NCI-H526 (cell line): ENCODE measurements around the gene CRYGN.

ENCODE experiments used
- DNase-seq, 2 experiments: peaks; one replicate each; lab custom pipeline; 2025; lab: John Stamatoyannopoulos, UW

Gene CRYGN, protein sequence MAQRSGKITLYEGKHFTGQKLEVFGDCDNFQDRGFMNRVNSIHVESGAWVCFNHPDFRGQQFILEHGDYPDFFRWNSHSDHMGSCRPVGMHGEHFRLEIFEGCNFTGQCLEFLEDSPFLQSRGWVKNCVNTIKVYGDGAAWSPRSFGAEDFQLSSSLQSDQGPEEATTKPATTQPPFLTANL

DNA sequence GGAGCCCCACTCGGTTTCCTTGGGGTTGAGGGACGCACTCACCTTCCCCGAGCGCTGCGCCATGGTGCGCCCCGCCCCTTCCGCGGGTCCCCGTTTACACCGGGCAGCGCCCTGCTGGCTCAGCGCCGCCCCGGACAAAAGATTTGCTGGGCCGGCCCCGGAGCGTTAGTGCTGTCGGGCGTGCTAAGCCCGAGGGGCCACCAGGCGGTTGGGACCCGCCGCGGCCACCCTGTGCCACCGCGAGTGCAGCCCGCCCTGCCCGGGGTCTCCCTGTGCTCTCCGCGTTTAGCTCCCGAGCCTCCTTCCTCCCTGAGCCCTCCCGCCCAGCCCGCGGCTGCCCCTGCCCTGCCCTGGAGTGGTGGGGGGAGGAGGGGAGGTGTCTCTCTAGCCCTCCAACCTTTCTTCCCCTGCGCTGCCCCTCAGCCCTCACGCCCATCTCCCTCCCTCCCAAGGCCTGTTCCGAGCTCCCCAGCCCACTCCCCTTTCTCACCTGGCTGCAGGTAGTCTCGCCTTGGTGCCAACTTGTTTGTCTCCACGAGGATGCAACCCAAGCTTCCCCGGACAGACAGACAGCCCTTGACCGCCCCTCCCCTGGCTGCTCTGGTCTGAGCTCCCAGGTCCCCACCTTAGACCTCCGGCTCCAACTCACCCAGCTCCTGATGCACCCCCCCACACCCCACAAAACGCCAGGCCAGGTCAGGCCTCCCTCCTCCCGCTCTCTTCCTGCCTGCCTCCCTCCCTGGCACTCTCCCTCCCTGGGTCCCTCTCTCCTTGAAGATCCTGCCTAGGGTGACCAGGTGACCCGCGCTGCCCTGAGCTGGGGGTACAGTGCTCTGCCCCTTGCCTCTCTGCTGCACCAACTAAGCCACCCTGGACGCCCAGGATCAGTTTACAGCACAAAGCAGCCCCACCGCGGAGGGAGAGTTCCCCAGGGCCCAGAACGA, at the start of gene CRYGN:
Gene CRYGN (minus strand): TSS at position 287 of the 944 bp plus-strand sequence. CDS start 224 bp downstream, at position 63.
- DNase-seq: peak in 1 of 2 experiments; percentile 60

DNA sequence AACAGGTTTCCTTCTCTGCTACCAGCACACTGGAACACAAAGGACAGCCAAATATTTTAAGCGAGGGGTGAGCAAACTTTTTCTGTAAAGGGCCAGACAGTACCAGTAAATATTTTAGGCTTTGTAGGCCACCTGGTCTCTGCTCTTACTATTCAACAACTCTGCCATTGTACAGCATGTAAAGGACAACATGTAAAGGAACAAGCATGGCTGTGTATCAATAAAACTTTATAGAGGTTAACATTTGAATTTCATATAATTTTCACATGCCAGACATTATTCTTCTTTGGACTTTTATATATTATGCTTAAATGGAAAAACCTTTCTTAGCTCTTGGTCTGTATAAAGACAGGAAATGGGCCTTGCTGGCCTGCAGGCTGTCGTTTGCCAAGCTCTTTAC, 49.6 kb upstream of the CRYGN start:
- DNase-seq: no peak

DNA sequence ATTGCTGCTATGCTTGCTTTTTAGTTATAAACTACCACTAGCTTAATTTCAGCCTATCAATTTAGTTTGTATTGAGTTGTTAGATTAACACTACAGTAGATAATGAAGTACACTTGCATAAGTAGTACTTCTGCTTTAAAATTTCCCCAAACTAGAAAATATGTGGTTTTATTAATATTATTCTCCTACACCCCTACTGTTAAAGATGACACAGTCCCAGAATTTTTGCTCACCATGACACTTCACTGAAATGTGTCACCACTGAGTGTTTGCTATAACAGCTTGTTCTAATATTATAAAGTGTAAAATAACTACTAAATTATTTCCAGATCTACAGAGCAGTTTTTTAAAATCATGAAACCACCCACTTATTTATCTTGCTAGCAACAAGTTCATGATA, 48.2 kb upstream of the CRYGN start:
- no peak for DNase-seq

DNA sequence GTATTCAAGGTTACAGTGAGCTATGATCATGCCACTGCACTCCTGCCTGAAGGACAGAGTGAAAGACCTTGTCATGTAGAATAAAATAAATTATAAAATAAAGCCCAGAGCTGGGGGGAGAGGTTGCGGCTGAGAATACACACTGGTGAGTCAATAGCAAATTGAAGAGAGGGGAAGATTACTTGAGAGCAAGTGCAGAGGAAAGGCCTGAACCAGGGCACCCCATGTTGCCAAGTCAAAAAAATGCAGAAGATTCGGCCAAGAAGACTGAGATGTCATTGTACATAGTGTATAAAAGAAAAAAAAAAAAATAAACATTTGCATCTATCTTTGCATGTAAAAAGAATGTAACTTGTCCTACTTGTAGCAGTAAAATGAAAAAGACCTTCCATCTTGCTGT, 47.3 kb upstream of the CRYGN start:
- no peak for DNase-seq

DNA sequence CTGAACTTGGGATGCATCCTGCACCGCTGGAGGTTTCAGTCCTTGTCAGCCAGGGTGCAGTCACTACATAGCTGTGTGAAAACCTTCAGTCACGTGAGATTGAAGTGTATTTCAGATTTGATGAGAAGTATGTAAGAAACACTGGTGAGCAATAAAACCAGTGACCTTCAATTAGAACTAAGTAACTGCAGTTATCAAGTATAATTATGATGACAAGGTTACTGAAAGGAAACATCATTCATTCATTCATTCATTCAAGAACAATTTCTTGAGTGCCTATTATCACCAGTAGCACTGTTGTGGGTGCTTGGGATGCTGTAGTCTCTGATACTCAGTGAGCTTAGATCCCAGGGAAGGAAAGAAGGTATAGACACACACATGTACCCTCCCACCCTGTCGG, 46.1 kb upstream of the CRYGN start:
- no peak for DNase-seq

DNA sequence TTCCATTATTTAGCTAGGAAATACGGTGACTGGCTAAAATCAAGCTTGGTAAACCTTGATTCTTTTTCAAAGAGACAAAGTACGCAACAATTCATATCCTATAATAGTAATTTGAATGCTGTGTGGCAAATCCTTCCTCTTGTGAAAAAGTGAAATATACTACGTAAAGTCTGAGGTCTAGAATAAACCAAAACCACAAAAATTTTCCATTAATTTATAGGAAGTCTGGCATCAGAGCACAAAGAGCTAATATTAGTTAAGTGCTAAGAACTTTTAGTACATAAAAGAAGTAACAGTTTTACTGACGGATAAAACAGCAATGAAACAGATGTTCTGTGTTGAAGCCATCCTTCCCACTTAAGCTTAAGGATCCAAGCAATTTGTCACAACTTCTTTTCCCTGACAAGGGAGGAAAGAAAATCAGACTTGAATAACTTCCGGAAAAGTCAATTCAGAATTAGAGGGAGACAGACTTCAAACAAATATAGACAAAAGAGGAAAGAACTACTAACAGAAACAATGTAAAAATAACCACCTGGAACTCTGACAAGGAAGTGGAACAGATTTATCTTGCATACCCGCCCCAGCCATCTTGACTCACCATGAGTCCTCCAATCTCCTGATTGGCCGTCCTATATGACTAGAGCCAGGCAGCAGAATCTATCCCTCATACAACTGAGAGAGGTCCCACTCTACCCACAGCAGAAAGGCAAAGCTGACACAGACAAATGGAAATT, 45.2 kb upstream of the CRYGN start:
- DNase-seq: no peak

DNA sequence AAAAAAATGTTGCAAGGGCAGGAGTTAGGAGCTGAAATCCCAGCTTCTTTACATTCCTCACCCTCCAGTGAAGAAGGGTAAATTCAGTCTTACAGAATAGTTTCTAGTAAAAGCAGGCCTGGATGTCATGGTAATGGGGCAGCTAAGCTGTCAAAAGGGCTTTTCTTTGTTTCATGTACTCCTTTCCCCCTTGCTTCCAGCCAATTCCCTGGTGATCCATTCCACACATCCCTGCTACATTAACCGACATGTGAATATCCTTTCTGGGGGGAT, 43.7 kb upstream of the CRYGN start:
- no peak for DNase-seq

DNA sequence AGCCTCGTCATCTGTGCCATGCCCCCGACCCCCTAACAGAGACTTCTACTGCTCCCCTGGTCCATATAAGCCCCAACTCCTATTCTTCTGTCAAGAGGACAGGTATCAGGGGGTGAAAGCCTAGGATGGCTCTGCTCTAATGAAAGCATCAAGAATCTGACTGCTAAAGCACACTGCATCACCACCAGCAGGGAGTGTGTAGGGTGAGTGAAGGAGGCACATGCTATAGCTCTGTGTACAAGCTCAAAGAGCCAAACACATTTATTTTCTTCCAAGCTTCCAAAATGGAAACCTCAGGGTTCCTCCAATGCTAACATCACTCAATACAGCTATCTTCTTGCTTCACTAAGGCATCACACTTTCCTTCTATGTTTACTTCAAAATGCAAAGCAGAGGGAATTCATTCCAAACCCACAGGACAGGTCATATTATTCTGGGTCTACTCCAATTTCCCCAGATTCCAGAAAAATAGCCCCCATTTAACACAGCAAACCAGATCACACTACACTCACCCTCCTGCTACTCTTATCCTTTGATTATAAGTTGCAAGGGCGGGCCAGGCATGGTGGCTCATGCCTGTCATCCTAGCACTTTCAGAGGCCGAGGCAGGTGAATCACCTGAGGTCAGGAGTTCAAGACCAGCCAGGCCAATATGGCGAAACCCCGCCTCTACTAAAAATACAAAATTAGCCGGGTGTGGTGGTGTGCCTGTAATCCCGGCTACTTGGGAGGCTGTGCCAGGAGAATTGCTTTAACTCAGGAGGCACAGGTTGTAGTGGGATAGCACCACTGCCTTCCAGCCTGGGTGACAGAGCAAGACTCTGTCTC, 43.2 kb upstream of the CRYGN start:
- no peak for DNase-seq

DNA sequence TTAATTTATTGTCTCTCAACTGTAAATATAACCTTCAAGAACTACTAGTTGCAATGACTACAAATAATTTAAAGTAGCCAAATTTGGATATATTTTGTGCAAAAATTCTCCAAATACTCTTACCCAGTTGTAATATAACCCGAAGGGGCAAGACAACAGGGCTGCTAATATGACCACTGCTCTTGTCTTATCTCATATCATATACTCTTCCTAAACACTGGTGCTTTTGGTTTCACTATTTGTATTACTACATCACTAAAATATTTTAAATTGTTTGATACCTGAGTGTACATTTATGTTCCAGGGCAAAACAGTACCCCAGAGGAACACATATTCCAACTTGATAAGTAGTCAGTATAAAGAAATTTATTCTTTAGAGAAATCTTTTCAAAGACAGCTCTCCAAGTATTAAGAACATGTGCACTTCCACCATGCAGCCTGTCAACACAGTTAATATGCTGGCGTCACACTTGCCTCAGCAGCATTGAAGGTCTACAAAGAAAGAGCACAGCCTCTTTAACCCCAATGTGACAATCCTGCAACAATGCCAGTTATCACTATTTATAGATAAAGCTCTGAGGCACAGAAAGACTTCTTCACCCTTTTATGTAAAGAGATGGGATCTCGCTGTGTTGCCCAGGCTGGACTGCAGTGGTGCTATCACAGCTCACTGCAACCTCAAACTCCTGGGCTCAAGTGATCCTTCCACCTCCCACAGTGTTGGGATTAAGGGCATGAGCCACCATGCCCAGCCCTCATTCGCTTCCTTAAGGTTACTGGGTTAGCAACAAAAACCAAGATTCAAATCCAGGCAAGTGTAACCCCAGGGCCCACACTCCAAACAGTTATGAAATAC, 41.9 kb upstream of the CRYGN start:
- no peak for DNase-seq

DNA sequence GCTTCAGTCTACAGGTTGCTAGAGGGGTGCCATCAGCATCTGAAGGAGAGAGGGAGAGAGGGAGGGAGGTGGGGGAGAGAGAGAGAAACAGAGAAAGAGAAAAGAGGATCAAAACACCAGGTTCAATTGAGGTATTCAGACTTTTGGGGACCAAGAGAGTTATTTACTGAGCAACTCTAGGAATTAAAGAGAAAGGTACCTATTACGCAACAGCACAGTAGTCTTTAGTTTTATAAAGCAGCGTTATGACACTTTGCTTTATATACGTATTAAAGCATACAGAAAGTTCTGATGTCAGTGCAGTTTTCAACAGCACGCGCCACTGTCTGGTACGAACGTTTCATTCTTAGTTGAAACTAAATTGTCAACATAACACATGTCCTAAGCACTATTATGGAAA, 37.9 kb upstream of the CRYGN start:
- no peak for DNase-seq

DNA sequence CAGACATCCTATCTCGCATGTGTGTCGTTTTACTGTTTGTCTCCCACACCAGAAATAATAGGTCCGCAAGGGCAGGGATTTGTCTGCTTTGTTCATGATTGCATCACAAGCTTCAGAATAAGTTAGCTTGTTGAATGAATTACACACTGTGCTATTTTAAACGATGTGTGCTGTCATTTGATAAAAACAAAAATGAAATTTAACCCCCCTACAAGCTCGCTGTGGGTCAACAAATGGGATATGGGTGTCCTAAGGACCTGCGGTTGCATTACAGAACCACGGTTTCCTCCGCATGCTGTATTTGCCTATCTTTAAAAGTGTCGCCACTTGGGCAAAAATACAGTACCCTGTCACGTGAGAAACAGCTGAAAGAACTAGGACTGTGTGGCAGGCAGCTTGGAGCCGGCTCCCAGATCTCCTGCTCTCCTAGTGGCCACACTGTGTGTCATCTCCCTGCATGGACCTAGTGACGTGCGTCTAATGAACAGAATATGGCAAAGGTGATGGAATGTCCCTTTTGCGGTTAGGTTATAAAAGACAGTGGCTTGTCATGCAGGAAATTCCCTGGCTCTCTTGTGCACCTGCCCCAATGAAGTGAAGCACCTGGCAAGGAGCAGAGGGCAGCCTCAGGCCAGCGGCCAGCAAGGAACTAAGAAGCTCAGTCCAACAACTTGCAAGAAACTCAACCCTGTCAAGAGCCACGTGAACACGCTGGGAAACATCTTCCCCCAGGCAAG, 32.9 kb upstream of the CRYGN start:
- peak; percentile 9 to 42 for DNase-seq

DNA sequence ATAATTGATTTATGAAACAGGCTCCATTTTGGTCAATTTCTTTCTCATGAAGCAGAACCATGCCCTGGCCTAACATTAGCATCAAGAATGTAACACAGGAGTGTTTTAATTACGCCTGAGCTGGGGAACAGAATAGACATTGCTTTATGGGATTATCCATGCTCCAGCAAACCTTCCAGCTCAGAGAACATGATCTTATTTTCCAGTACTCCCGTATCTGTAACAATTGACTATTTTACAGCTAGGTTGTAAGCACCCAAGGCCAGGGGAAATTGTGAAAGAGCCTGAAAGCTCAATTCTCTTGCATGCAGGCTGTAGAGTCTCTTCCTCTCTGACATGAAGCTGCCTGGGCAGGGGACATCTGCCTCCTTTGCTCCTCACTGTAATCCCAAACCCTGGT, 30.8 kb upstream of the CRYGN start:
- peak; percentile 21 to 68 for DNase-seq

DNA sequence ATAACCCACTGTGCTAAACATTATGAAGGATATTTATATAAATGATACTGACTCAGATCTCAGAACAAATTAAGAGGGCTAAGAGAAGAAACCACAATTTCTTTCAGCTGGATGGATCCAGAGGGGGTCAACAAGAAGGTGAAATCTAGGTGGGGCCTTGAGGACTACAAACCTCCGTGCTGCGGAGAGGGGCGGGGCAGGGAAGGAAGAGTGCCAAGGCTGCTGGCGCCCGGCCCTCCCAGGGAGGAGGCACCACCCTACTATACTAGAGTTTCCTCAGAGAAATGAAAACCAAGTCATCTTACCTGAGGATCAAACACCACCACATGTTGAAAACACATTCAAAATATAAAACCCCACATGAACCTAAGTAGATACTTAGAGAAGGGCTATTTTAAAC, 29.3 kb upstream of the CRYGN start:
- DNase-seq: no peak

DNA sequence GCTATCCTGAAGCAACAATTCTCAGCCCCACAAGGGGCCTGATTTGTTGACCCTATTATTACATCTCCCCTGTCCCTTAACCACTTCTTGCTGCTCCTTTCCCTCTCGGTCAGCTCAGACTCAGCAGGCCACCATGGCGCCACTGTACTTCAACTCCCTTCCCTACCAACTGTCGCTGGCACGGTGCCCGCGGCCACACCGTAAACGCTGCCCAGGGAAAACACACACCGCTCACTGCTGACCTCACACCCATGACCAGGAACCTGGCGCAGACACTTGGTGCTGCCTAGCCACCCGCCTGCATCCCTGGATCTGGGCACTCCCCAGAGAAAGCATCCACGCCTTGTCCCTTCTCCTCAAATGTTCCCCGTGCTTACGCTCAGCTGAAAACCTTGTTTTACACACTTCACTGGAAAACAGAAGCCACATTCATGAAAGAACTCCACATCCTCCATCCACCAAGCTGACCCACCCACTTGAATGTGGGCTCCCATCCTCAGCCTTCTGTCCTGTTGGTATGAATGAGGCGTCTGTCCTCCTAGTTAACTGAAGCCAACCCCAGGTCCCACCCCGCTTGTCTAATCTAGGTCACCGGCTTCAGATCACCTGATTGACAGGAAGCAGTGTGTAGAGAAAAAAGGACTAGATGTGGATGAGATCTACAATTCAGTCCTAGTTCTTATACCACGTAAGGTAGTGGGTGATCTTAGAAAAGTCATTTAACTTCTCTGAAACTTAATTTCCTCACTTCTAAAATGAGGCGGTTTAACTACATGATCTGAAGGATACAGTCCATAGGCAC, 28.5 kb upstream of the CRYGN start:
- DNase-seq: no peak

DNA sequence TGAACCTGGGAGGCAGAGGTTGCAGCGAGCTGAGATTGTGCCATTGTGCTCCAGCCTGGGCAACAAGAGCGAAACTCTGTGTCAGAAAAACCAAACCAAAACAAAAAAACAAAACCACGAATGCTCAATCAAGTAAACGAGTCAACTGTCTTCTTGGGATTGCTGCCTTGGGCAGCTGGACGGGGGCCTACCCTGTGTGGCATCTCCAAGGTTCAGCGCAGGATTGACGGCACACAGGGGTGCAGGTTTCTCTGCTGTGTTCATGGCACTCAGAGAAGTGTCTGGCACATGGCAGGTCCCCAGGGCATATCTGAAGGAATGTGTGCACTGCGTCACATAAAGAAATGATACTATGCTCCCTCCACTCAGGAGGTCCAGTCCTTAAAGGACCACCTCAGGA, 25.2 kb upstream of the CRYGN start:
- no peak for DNase-seq

DNA sequence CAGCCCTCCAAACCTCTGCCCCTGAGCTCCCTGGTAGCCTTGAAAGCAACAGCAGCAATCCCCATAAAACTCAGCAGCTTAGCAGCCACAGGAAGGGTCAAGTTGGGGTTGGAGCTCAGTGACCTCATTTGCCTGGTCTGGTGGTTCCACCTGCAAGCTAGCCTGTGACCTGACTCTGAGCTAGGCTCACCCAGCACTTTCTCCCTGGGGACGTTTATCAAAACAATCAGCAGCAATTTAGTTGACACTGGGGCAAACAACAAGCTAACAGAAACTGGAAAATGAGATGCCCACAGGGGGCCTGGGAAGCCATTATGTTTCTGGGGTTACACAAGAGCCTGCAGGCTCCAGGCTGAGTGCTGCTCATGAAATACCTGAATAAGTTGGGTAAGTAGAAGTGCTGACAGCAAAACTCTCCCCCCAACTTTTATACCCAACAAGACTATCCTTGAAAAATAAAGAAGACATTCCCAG, 22.4 kb upstream of the CRYGN start:
- DNase-seq: no peak

DNA sequence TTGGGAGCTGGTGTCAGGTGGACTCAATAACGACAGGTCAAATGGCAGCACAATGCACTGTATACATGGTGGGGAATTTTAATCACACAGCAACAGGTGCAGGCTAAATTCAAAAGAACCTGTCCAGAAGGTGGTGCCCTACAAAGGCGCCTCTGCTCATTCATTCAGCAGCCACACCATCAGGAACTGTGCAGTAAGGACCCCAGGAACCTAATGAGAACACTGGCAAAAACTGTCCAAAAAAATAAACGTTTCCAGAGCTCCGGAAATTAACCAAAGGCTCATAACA, 21.9 kb upstream of the CRYGN start:
- DNase-seq: peak in 1 of 2 experiments; percentile 24

DNA sequence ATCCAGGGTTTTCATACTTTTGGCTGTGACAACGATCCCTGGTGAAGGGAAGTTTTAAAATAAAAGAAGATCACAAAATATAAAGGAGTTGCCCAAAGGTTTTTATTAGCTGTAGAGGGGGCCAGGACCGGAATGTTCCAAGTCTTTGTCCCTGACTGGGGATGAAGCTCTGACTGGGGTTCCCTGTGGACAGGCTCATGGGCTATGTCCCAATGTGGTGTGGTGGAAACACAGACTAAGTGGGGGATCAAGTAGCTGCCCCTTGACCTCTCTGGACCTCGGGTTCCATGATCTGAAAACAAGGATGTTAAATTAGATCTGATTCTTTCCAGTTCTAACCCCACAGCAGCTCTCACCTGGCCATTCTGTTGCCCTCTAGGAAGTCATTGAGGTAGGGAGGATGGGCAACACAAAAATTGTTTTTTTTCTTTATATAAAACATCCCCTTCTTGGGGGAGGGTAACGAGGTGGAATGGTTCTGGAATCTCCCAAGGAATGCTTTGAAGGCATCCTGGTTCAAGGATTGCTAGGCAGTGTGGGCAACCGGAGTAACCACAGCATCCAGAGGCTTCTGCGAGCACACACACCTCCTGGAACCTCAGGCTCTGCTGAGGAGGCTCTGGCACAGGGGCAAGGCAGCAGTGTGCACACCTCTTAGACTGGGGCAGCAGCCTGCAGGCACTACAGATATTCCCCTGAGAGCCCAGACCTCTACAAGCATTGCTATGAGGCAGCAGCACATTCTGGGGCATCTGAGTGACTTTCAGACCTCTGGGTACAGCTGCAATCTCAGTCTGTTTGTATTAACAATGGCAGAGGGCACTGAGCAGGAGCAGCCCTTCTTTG, 21.4 kb upstream of the CRYGN start:
- DNase-seq: peak in 1 of 2 experiments; percentile 26

DNA sequence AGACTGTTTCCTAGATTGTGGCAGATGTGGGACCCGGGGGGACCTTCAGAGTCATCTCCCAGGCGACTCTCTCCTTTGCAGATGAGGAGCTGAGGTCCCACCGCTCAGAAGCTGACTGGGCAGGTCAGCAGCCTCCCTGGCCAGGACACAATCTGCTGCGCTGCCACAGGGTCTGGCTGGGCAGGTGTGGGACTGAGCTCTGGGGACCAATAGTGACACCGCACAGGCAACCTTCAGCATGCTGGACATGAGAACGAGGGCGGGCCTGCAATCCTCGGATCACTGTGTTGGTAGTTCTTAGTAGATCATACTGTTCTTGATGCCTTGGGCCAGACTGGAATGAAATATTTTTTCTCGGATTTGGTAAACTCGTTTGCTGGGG, 20.5 kb upstream of the CRYGN start:
- DNase-seq: peak in 1 of 2 experiments; percentile 19
